Measurements from ENCODE around the gene MKNK1. TPM values are rescaled to one million over a fixed set of nuclear protein-coding genes. Genes with fewer than 3 reads are reported as not detected.

The MKNK1 gene
- polyA plus RNA-seq, 1 of the 3 experiments (the other 2 are of a cell fraction) = 28.2 TPM

GRCh38 chr1:46533179-46533864 is 70.7 kb downstream of the MKNK1 start:
- Histone ChIP-seq H3K27ac (ENCODE audit: low read depth in 2 of 2, low read length in 1 of 2) (no peak overlapping the region), H3K4me1 (ENCODE audit: control insufficient read depth in 1 of 2, insufficient read depth in 2 of 2, low read depth in 1 of 2, low read length in 1 of 2) (no peaks in the 10 kb centered on the region; a peak in 1 of 4 replicates), H3K79me2 (ENCODE audit: insufficient read depth) (no peaks in the 10 kb centered on the region), H3K9ac (no peak overlapping the region), H3K4me3 (ENCODE audit: low read depth in 2 of 2, low read length in 1 of 2) (peak overlapping the region in 1 of 2 experiments; percentile 37; a peak in 2 of 4 replicates), H3K9me2 (no peaks in the 10 kb centered on the region), H3K36me3 (replicated peaks in 1 of 2; ENCODE audit: control insufficient read depth in 1 of 2, insufficient read depth in 2 of 2, low read length in 1 of 2) (no peaks in the 10 kb centered on the region), H3F3A (replicated peaks; ENCODE audit: insufficient read depth) (no peaks in the 10 kb centered on the region), H3K4me2 (0 out of 2 replicates have a peak overlapping the region, but pooled peaks have one; percentile 11), H3K27me3 (ENCODE audit: insufficient read depth) (no peaks in the 10 kb centered on the region; the same call in 1 of the 2 replicates), H3K9me3 (no peaks in the 10 kb centered on the region), H4K20me1 (ENCODE audit: insufficient read depth) (no peaks in the 10 kb centered on the region), H2AFZ (ENCODE audit: low read depth) (peak overlapping the region; percentile 35; the same call in 1 of the 2 replicates)
- TF ChIP-seq GATA2 (CRISPR knock-in tag; IDR thresholded peaks at IDR 0.05) = no peak
- no peak for TF ChIP-seq RAD21 (IDR thresholded peaks at IDR 0.05; ENCODE audit: low read length)
- TF ChIP-seq NFIC (IDR thresholded peaks at IDR 0.05; ENCODE audit: borderline replicate concordance) = no peak
- no peak for TF ChIP-seq FOXJ3 (CRISPR knock-in tag; IDR thresholded peaks at IDR 0.05)
- TF ChIP-seq TEAD4 (IDR thresholded peaks at IDR 0.05; ENCODE audit: borderline replicate concordance, insufficient read depth) = no peak
- TF ChIP-seq RXRA (IDR thresholded peaks at IDR 0.05; ENCODE audit: borderline replicate concordance, low read depth) = no peak
- no peak for TF ChIP-seq EP300 (IDR thresholded peaks at IDR 0.05; ENCODE audit: borderline replicate concordance in 1 of 2, low read depth in 1 of 2, low read length in 1 of 2)
- no peak for TF ChIP-seq PBX3 (IDR thresholded peaks at IDR 0.05)
- no peak for TF ChIP-seq RFX5 (IDR thresholded peaks at IDR 0.05; ENCODE audit: low read length)
- TF ChIP-seq REST (IDR thresholded peaks at IDR 0.05; ENCODE audit: low read depth, low read length) = no peak
- no peak for TF ChIP-seq USF2 (IDR thresholded peaks at IDR 0.05; ENCODE audit: borderline replicate concordance, low read depth, low read length)
- ChIA-PET CTCF (interaction anchor here (0.6 to 17.9 kb wide), 41 partner anchors 9 to 646 kb away, joined by 3 to 496 read pairs (median 4); partner anchors contain the start of gene ATPAF1), POLR2A (no interaction called here)
- DNase-seq = peak; percentile 77
- 87% methylated on average over 3 of the region's 71 CpGs for WGBS (ENCODE audit: low lambda C conversion rate)

All from SK-N-SH (cell line).